SK-N-SH (cell line): ENCODE data around the gene POLR3E.

Experiments used
- EP300 ChIP-seq, 2 experiments: IDR thresholded peaks; 2 replicates each; pipeline versions ENCODE4 v1.4.0 to v1.6.1; 2012; ENCODE audit warnings: borderline replicate concordance in 1 of 2, low read depth in 1 of 2, low read length in 1 of 2
- GATA2 ChIP-seq: sonication (generic); formaldehyde crosslinking; IDR thresholded peaks from 2 replicates; pipeline ENCODE4 v1.5.0; 2020; ENCODE audit warnings: mild to moderate bottlenecking, missing genetic modification reagents
- POLR2AphosphoS5 ChIP-seq: IDR thresholded peaks from 2 replicates; pipeline ENCODE4 v1.6.1; 2012; ENCODE audit warnings: low read depth, low read length
- TEAD4 ChIP-seq: IDR thresholded peaks from 2 replicates; pipeline ENCODE4 v1.4.0; 2012; ENCODE audit warnings: mild to moderate bottlenecking, borderline replicate concordance; ENCODE audit not compliant: insufficient read depth
- TF ChIP-seq, protein P1 (sequence below): IDR thresholded peaks from 2 replicates; pipeline ENCODE4 v1.4.0; 2012; ENCODE audit warnings: low read depth
- TF ChIP-seq, protein P2 (sequence below): fragments of 200-600 bp; sonication (generic); IDR thresholded peaks from 2 replicates; pipeline ENCODE4 v1.6.1; 2017; ENCODE audit warnings: antibody characterized with exemption, mild to moderate bottlenecking, moderate library complexity

DNA sequence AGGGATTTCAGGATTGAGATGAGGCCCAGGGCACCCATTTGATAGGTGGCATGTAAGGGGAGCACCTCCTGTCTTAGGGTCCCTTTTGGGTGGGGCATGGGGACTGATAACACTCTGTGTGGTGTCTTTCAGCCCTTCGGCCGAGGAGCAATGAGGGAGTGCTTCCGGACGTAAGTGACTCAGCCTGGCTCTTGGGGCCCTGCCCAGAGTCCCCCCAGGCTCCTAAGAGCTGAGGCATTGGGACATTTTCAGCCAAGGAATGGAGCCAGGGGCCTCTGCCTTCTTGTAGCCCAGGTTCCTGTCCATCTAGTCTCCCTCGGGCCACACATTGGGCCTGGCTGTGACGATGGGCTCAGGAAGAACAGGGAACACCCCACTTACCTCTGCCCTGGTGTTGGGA lies 46.7 kb upstream of the POLR3E start:
- TF ChIP-seq EP300 (IDR thresholded peaks at IDR 0.05; ENCODE audit: borderline replicate concordance in 1 of 2, low read depth in 1 of 2, low read length in 1 of 2) (no peak), TEAD4 (no peak), POLR2AphosphoS5 (no peak), GATA2 (CRISPR knock-in tag) (no peak)
- TF ChIP-seq, protein P1, sequence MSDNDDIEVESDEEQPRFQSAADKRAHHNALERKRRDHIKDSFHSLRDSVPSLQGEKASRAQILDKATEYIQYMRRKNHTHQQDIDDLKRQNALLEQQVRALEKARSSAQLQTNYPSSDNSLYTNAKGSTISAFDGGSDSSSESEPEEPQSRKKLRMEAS, result no peak
- TF ChIP-seq, protein P2, sequence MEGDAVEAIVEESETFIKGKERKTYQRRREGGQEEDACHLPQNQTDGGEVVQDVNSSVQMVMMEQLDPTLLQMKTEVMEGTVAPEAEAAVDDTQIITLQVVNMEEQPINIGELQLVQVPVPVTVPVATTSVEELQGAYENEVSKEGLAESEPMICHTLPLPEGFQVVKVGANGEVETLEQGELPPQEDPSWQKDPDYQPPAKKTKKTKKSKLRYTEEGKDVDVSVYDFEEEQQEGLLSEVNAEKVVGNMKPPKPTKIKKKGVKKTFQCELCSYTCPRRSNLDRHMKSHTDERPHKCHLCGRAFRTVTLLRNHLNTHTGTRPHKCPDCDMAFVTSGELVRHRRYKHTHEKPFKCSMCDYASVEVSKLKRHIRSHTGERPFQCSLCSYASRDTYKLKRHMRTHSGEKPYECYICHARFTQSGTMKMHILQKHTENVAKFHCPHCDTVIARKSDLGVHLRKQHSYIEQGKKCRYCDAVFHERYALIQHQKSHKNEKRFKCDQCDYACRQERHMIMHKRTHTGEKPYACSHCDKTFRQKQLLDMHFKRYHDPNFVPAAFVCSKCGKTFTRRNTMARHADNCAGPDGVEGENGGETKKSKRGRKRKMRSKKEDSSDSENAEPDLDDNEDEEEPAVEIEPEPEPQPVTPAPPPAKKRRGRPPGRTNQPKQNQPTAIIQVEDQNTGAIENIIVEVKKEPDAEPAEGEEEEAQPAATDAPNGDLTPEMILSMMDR, result no peak
